Mesenchymal stem cell (in vitro differentiated cells and primary cell): ENCODE results near the gene CPNE8.

Experiments
- DNase-seq: peaks from one replicate; pipeline ENCODE4 v3.0.0-alpha.2; 2013
- H2AFZ ChIP-seq: one replicate; pipeline ENCODE4 v1.6.1; 2013; ENCODE audit warnings: low read depth, mild to moderate bottlenecking, control low read depth, inconsistent platforms, low read length, moderate library complexity
- H2AK5ac ChIP-seq: 2 replicates; pipeline ENCODE4 v1.6.1; 2013; ENCODE audit warnings: low read length, moderate library complexity, mild to moderate bottlenecking, inconsistent platforms; ENCODE audit not compliant: severe bottlenecking
- H2BK120ac ChIP-seq: one replicate; pipeline ENCODE4 v1.6.1; 2013; ENCODE audit warnings: low read depth, mild to moderate bottlenecking, inconsistent platforms, low read length, moderate library complexity
- H2BK12ac ChIP-seq, 2 experiments: one replicate each; pipeline ENCODE4 v1.6.1; 2013; ENCODE audit warnings: inconsistent platforms in 2 of 2, low read length in 2 of 2, mild to moderate bottlenecking in 2 of 2, moderate library complexity in 2 of 2, control low read depth in 1 of 2
- H2BK15ac ChIP-seq: one replicate; pipeline ENCODE4 v1.6.1; 2013; ENCODE audit warnings: mild to moderate bottlenecking, low read depth, inconsistent platforms; ENCODE audit not compliant: poor library complexity, severe bottlenecking
- H2BK5ac ChIP-seq: 2 replicates; pipeline ENCODE4 v1.6.1; 2013; ENCODE audit warnings: low read depth, mild to moderate bottlenecking, low read length, control low read depth, inconsistent platforms; ENCODE audit not compliant: poor library complexity, severe bottlenecking
- H3K14ac ChIP-seq, 2 experiments: one replicate each; pipeline ENCODE4 v1.6.1; 2013; ENCODE audit warnings: inconsistent platforms in 2 of 2, low read length in 2 of 2, control low read depth in 1 of 2, mild to moderate bottlenecking in 1 of 2, moderate library complexity in 1 of 2
- H3K18ac ChIP-seq, 2 experiments: one replicate each; pipeline ENCODE4 v1.6.1; 2013; ENCODE audit warnings: inconsistent platforms in 2 of 2, low read length in 2 of 2, control low read depth in 1 of 2, low read depth in 1 of 2, mild to moderate bottlenecking in 1 of 2
- H3K23ac ChIP-seq, 2 experiments: one replicate each; pipeline ENCODE4 v1.6.1; 2013; ENCODE audit warnings: inconsistent platforms in 2 of 2, low read length in 2 of 2, mild to moderate bottlenecking in 2 of 2, moderate library complexity in 2 of 2, control low read depth in 1 of 2
- H3K27ac ChIP-seq: 2 replicates; pipeline ENCODE4 v1.5.1; 2013; ENCODE audit warnings: mild to moderate bottlenecking, moderate library complexity, low read length, control low read depth, inconsistent platforms; ENCODE audit not compliant: poor library complexity, severe bottlenecking
- H3K27me3 ChIP-seq, 2 experiments: 2 replicates each; pipeline versions ENCODE4 v1.6.1 to v1.7.0; 2013; ENCODE audit warnings: low read length in 2 of 2, mild to moderate bottlenecking in 2 of 2, moderate library complexity in 2 of 2, control low read depth in 1 of 2, inconsistent platforms in 1 of 2; ENCODE audit not compliant: control insufficient read depth in 1 of 2, insufficient read depth in 1 of 2
- H3K36me3 ChIP-seq, 2 experiments: 2 replicates each; pipeline versions ENCODE4 v1.6.1 to v1.7.0; 2013; ENCODE audit warnings: low read length in 2 of 2, control low read depth in 1 of 2, inconsistent platforms in 1 of 2, low read depth in 1 of 2, mild to moderate bottlenecking in 1 of 2; ENCODE audit not compliant: insufficient read depth in 2 of 2, control insufficient read depth in 1 of 2
- H3K4ac ChIP-seq, 2 experiments: one replicate each; pipeline ENCODE4 v1.6.1; 2013; ENCODE audit warnings: inconsistent platforms in 2 of 2, low read length in 2 of 2, mild to moderate bottlenecking in 2 of 2, moderate library complexity in 2 of 2, control low read depth in 1 of 2, low read depth in 1 of 2
- H3K4me1 ChIP-seq: 2 replicates; pipeline ENCODE4 v1.6.1; 2013; ENCODE audit warnings: low read depth, low read length, control low read depth; ENCODE audit not compliant: control insufficient read depth, insufficient read depth
- H3K4me2 ChIP-seq: 2 replicates; pipeline ENCODE4 v1.6.1; 2013; ENCODE audit warnings: low read length, mild to moderate bottlenecking, inconsistent platforms; ENCODE audit not compliant: poor library complexity, severe bottlenecking
- H3K4me3 ChIP-seq, 2 experiments: 2 replicates each; pipeline versions ENCODE4 v1.5.1 to v1.7.0; 2013; ENCODE audit warnings: low read length in 2 of 2, mild to moderate bottlenecking in 2 of 2, control low read depth in 1 of 2, low read depth in 1 of 2; ENCODE audit not compliant: insufficient read depth in 1 of 2
- H3K79me1 ChIP-seq: replicated peaks from 2 replicates; pipeline ENCODE4 v1.6.1; 2013; ENCODE audit warnings: mild to moderate bottlenecking, control low read depth, low read length, inconsistent platforms; ENCODE audit not compliant: poor library complexity, severe bottlenecking
- H3K9ac ChIP-seq: 2 replicates; pipeline ENCODE4 v1.7.0; 2013; ENCODE audit warnings: mild to moderate bottlenecking, low read length, moderate library complexity
- H3K9me3 ChIP-seq: 2 replicates; pipeline ENCODE4 v1.7.0; 2013; ENCODE audit warnings: mild to moderate bottlenecking, low read length; ENCODE audit not compliant: control insufficient read depth
- H4K8ac ChIP-seq: one replicate; pipeline ENCODE4 v1.6.1; 2013; ENCODE audit warnings: inconsistent platforms, mild to moderate bottlenecking, low read length, moderate library complexity
- H4K91ac ChIP-seq: one replicate; pipeline ENCODE4 v1.6.1; 2013; ENCODE audit warnings: mild to moderate bottlenecking, low read length, inconsistent platforms
- WGBS: methylation state at CpG from one replicate; pipeline ENCODE4 v1.1.7; 2013; ENCODE audit warnings: mixed read lengths; 5-methylcytosine and 5-hydroxymethylcytosine counted together

Gene CPNE8

GRCh38 chr12:38875586-38876228, 29.7 kb downstream of the CPNE8 start:
- H3K23ac ChIP-seq: no peak overlapping the region
- no peak overlapping the region for H3K27ac ChIP-seq
- H4K91ac ChIP-seq: no peak overlapping the region
- H3K9me3 ChIP-seq: no peaks in the 10 kb centered on the region
- H2BK120ac ChIP-seq: no peak overlapping the region
- H3K4ac ChIP-seq: no peak overlapping the region
- H2AK5ac ChIP-seq: no peak overlapping the region
- H3K9ac ChIP-seq: peak overlapping the region; percentile 8
- DNase-seq: no peak
- peaks cover 0 to 3% of the 10 kb centered on the region in 2 experiments for H3K36me3 ChIP-seq
- H2BK15ac ChIP-seq: no peak overlapping the region
- H3K4me1 ChIP-seq: no peaks in the 10 kb centered on the region
- H4K8ac ChIP-seq: no peak overlapping the region
- peaks cover 10% of the 10 kb centered on the region for H3K79me1 ChIP-seq
- no peak overlapping the region for H2BK12ac ChIP-seq
- no peaks in the 10 kb centered on the region for H3K27me3 ChIP-seq
- no peak overlapping the region for H3K14ac ChIP-seq
- no peak overlapping the region for H2BK5ac ChIP-seq
- 100% methylated on average over 1 of the region's 3 CpGs for WGBS
- H3K4me3 ChIP-seq: no peak overlapping the region
- H2AFZ ChIP-seq: no peak overlapping the region
- H3K18ac ChIP-seq: no peak overlapping the region
- no peak overlapping the region for H3K4me2 ChIP-seq

- Histone ChIP-seq H3K4ac (no peak overlapping the region), H3K4me2 (no peak overlapping the region), H4K8ac (no peak overlapping the region), H3K36me3 (peaks cover 0 to 3% of the 10 kb centered on the region in 2 experiments), H2BK12ac (no peak overlapping the region), H3K9me3 (no peaks in the 10 kb centered on the region), H3K27ac (no peak overlapping the region), H3K27me3 (no peaks in the 10 kb centered on the region), H3K9ac (no peak overlapping the region), H2AK5ac (no peak overlapping the region), H2AFZ (no peak overlapping the region), H3K4me1 (no peaks in the 10 kb centered on the region), H3K18ac (no peak overlapping the region), H3K23ac (no peak overlapping the region), H4K91ac (no peak overlapping the region), H2BK120ac (no peak overlapping the region), H2BK15ac (no peak overlapping the region), H3K79me1 (peaks cover 1% of the 10 kb centered on the region), H3K4me3 (no peak overlapping the region), H3K14ac (no peak overlapping the region), H2BK5ac (no peak overlapping the region)
- DNase-seq: no peak
Observed at GRCh38 chr12:38872561-38872960, 32.8 kb downstream of the CPNE8 start.

- H2AFZ ChIP-seq: no peak overlapping the region
- H3K9me3 ChIP-seq: no peaks in the 10 kb centered on the region
- no peak overlapping the region for H2BK5ac ChIP-seq
- H3K14ac ChIP-seq: no peak overlapping the region
- WGBS: no CpG with 5 or more reads among the region's 2 CpGs
- no peak overlapping the region for H3K4me2 ChIP-seq
- H3K27ac ChIP-seq: no peak overlapping the region
- no peak overlapping the region for H3K4me3 ChIP-seq
- H3K18ac ChIP-seq: no peak overlapping the region
- peaks cover 0 to 3% of the 10 kb centered on the region in 2 experiments for H3K36me3 ChIP-seq
- H2AK5ac ChIP-seq: no peak overlapping the region
- H4K8ac ChIP-seq: no peak overlapping the region
- no peak overlapping the region for H3K23ac ChIP-seq
- no peak overlapping the region for H4K91ac ChIP-seq
- H3K4me1 ChIP-seq: no peaks in the 10 kb centered on the region
- DNase-seq: no peak
- H2BK120ac ChIP-seq: no peak overlapping the region
- no peak overlapping the region for H3K4ac ChIP-seq
- H3K9ac ChIP-seq: no peak overlapping the region
- H3K27me3 ChIP-seq: no peaks in the 10 kb centered on the region
- no peak overlapping the region for H2BK12ac ChIP-seq
- no peak overlapping the region for H2BK15ac ChIP-seq
- peaks cover 1% of the 10 kb centered on the region for H3K79me1 ChIP-seq
Observed at GRCh38 chr12:38872156-38872555, 33.2 kb downstream of the CPNE8 start.

- no peak overlapping the region for H3K23ac ChIP-seq
- peaks cover 0 to 3% of the 10 kb centered on the region in 2 experiments for H3K36me3 ChIP-seq
- H3K9me3 ChIP-seq: no peaks in the 10 kb centered on the region
- H2BK5ac ChIP-seq: no peak overlapping the region
- no peaks in the 10 kb centered on the region for H3K27me3 ChIP-seq
- H3K4me3 ChIP-seq: no peak overlapping the region
- no peak overlapping the region for H3K14ac ChIP-seq
- no peak overlapping the region for H3K9ac ChIP-seq
- no peak overlapping the region for H3K4me2 ChIP-seq
- no peak overlapping the region for H2BK15ac ChIP-seq
- H2AK5ac ChIP-seq: no peak overlapping the region
- no peak overlapping the region for H3K18ac ChIP-seq
- H2BK120ac ChIP-seq: no peak overlapping the region
- no peak for DNase-seq
- no peak overlapping the region for H3K27ac ChIP-seq
- no peak overlapping the region for H3K4ac ChIP-seq
- H4K91ac ChIP-seq: no peak overlapping the region
- peaks cover 3% of the 10 kb centered on the region for H3K79me1 ChIP-seq
- no peaks in the 10 kb centered on the region for H3K4me1 ChIP-seq
- H4K8ac ChIP-seq: no peak overlapping the region
- no peak overlapping the region for H2BK12ac ChIP-seq
- no peak overlapping the region for H2AFZ ChIP-seq
Observed at GRCh38 chr12:38869036-38869435, 36.4 kb downstream of the CPNE8 start.
